ENCODE results near the gene PPP1R1C.
A peak's percentile ranks its signal among the peaks of the same experiment; 100 is the strongest.

Gene PPP1R1C

GRCh38 chr2:182077448-182078142 is 91.9 kb downstream of the PPP1R1C start:
- Histone ChIP-seq H3K9me3 (ENCODE audit: control insufficient read depth, insufficient read depth, low read length) (no peaks in the 10 kb centered on the region), H3K9me2 (replicated peaks; ENCODE audit: control insufficient read depth, low read length) (no peaks in the 10 kb centered on the region), H3K27me3 (ENCODE audit: control insufficient read depth, low read length) (no peaks in the 10 kb centered on the region), H3K4me2 (ENCODE audit: low read length) (no peak overlapping the region), H3K79me2 (ENCODE audit: control insufficient read depth, low read length) (no peaks in the 10 kb centered on the region), H3K27ac (ENCODE audit: low read depth, low read length) (no peak overlapping the region), H3F3A (ENCODE audit: control insufficient read depth, insufficient read depth) (no peaks in the 10 kb centered on the region), H3K4me3 (ENCODE audit: low read length) (no peak overlapping the region), H4K20me1 (ENCODE audit: control insufficient read depth, insufficient read depth, low read depth, low read length) (no peaks in the 10 kb centered on the region), H3K36me3 (ENCODE audit: control insufficient read depth, low read length) (no peaks in the 10 kb centered on the region), H3K4me1 (ENCODE audit: control insufficient read depth, low read length) (no peaks in the 10 kb centered on the region)
- TF ChIP-seq EZH2phosphoT487 (IDR thresholded peaks at IDR 0.05; ENCODE audit: borderline replicate concordance, low read length), result no peak
- peak; percentile 68 for TF ChIP-seq CTCF (IDR thresholded peaks at IDR 0.05; ENCODE audit: low read depth, low read length, poor library complexity, severe bottlenecking)

GRCh38 chr2:182078988-182079602 is 93.4 kb downstream of the PPP1R1C start:
- TF ChIP-seq EZH2phosphoT487 (IDR thresholded peaks at IDR 0.05; ENCODE audit: borderline replicate concordance, low read length), result no peak
- no peak for TF ChIP-seq CTCF (IDR thresholded peaks at IDR 0.05; ENCODE audit: low read depth, low read length, poor library complexity, severe bottlenecking)
- Histone ChIP-seq H3K9me3 (ENCODE audit: control insufficient read depth, insufficient read depth, low read length) (no peaks in the 10 kb centered on the region), H3K79me2 (ENCODE audit: control insufficient read depth, low read length) (no peaks in the 10 kb centered on the region), H3K4me2 (ENCODE audit: low read length) (no peak overlapping the region), H3K4me3 (ENCODE audit: low read length) (no peak overlapping the region), H3F3A (ENCODE audit: control insufficient read depth, insufficient read depth) (no peaks in the 10 kb centered on the region), H3K27me3 (ENCODE audit: control insufficient read depth, low read length) (no peaks in the 10 kb centered on the region), H4K20me1 (ENCODE audit: control insufficient read depth, insufficient read depth, low read depth, low read length) (no peaks in the 10 kb centered on the region), H3K36me3 (ENCODE audit: control insufficient read depth, low read length) (no peaks in the 10 kb centered on the region), H3K4me1 (ENCODE audit: control insufficient read depth, low read length) (no peaks in the 10 kb centered on the region), H3K9me2 (replicated peaks; ENCODE audit: control insufficient read depth, low read length) (no peaks in the 10 kb centered on the region), H3K27ac (ENCODE audit: low read depth, low read length) (no peak overlapping the region)

GRCh38 chr2:182080493-182080892 is 94.8 kb downstream of the PPP1R1C start:
- Histone ChIP-seq H3K27ac (ENCODE audit: low read depth, low read length) (no peak overlapping the region), H3K4me3 (ENCODE audit: low read length) (no peak overlapping the region), H4K20me1 (ENCODE audit: control insufficient read depth, insufficient read depth, low read depth, low read length) (no peaks in the 10 kb centered on the region), H3K9me2 (replicated peaks; ENCODE audit: control insufficient read depth, low read length) (no peaks in the 10 kb centered on the region), H3K27me3 (ENCODE audit: control insufficient read depth, low read length) (no peaks in the 10 kb centered on the region), H3K9me3 (ENCODE audit: control insufficient read depth, insufficient read depth, low read length) (no peaks in the 10 kb centered on the region), H3K4me2 (ENCODE audit: low read length) (no peak overlapping the region), H3K4me1 (ENCODE audit: control insufficient read depth, low read length) (no peaks in the 10 kb centered on the region), H3K79me2 (ENCODE audit: control insufficient read depth, low read length) (no peaks in the 10 kb centered on the region), H3F3A (ENCODE audit: control insufficient read depth, insufficient read depth) (no peaks in the 10 kb centered on the region), H3K36me3 (ENCODE audit: control insufficient read depth, low read length) (no peaks in the 10 kb centered on the region)
- TF ChIP-seq CTCF (IDR thresholded peaks at IDR 0.05; ENCODE audit: low read depth, low read length, poor library complexity, severe bottlenecking), result no peak
- TF ChIP-seq EZH2phosphoT487 (IDR thresholded peaks at IDR 0.05; ENCODE audit: borderline replicate concordance, low read length), result no peak
